Measurements from ENCODE around the gene EVC. TPM values are rescaled to one million over a fixed set of nuclear protein-coding genes. Genes with fewer than 3 reads are reported as not detected.
"Not testable (repeated sequence)": the region's sequence is repeated elsewhere in the genome, so short reads cannot be mapped to it uniquely, and the experiment has no call there.

EVC gene
- total RNA-seq, 1 experiment from 2014 or later = 13.8 TPM

DNA sequence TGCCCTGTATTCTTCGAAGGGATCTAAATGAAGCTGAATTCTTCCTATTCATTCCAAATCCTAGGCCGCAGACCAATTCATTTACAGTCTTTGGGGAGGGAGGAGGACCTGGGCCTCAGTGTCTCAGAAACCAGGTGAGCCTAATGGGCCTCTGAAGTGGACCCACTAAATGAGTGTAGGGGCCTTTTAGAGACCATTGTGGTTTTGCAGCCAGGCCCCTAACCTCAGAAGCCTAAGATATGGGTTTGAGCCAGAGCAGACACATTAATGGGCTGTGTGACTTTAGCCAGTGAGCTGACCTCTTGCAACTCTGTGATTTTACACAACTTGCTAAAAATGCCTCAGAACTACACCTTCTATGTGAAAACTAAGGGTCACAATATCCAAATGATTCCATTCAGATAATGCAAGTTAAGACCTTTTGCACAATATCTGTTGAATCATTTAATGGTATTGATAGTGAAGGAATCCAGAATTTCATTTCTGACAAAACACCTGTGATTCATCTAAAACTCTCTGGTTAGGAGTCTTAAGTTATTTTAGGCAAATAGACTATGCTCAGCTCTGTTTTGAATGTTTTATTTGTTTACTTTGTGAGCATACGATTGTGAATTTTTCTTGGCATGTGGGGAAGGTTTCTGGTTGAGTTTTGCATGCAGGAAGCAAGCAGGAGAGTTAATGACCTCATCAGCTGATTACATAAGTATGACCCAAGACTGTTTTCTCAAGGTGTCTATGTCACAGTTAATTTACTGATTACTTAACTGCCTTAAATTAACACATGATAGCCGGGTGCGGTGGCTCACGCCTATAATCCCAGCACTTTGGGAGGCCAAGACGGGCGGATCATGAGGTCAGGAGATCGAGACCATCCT lies 75.0 kb downstream of the EVC start:
- no peak for DNase-seq (ENCODE audit: low read depth)

DNA sequence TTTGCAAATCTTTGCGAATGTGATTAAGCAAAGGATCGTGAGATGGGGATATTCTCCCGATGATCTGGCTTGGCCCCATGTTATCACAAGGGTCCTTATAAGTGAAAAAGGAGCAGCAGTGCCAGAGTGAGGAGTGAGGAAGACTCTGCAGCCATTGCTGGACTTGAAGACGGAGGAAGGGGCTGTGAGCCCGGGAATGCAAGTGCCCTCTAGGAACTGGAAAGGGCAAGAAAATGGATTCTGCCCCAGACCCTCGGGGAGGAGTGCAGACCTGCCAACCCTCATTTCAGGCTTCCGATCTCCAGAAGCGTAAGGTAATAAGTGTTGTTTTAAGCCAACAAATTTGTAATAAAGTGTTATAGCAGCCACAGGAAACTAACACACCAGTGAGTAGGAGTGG lies 76.3 kb downstream of the EVC start:
- DNase-seq (ENCODE audit: low read depth) = no peak

DNA sequence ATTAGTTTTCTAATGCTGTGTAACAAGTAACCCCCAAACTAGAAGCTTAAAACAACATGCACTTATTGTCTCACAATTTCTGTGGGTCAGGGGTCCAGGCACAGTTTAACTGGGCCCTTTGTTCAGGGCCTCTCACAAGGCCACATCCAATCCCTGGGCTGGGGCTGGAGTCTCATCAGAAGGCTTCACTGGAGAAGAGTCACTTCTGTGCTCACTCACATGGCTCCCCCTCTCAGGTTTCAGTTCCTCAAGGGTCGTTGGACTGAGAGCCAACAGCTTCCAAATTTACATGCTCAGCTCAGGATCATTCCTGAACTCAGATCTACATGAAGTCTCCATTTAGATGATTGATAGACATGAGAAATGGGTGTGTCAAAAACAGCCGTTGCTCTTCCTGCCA lies 77.1 kb downstream of the EVC start:
- no peak for DNase-seq (ENCODE audit: low read depth)

DNA sequence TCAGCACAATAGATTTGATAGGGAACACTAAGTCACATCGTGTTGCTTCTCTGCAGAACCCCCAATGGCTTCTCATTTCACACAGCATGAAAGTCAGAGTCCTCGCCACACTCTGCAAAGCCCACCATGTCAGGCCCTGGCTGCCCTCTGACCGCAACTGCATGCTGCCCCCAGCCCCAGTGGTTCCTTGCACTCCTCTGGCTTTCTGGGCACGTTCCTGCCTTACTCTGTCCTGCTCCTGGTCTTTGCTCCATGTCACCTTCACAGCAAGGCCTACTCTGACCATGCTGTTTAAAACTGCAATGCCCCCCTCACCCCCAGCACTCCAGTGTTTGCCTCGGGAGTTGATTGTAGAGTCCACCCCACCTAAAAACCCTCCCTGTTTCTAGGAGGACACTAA lies 78.1 kb downstream of the EVC start:
- DNase-seq (ENCODE audit: low read depth) = no peak

- DNase-seq (ENCODE audit: low read depth) = no peak
Observed at GRCh38 chr4:5790546-5790857, 79.5 kb downstream of the EVC start.

DNA sequence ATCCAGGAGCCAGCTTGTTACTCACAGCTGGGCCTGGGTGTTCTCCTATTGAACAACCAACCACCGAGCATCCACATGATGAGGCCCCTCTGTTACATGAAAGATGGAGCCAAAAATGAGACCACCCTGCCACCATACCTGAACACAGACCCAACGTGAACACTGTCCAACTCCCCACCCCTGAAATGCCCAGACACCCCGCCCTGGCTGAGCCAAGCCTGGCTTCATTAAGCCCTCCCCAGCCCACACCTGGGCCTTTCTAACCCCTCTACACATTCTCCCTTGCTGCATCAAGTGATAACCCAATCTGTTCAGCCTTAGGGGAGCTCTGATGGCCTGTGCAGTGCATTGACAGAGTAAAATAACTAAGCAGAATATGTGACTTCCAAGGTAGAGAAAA lies 80.7 kb downstream of the EVC start:
- no peak for DNase-seq (ENCODE audit: low read depth)

GRCh38 chr4:5793514-5793913 lies 82.5 kb downstream of the EVC start:
- DNase-seq (ENCODE audit: low read depth) = no peak

GRCh38 chr4:5795580-5795979 lies 84.6 kb downstream of the EVC start:
- no peak for DNase-seq (ENCODE audit: low read depth)

- DNase-seq (ENCODE audit: low read depth) = no peak
Observed at GRCh38 chr4:5796976-5797375, 86.0 kb downstream of the EVC start.

GRCh38 chr4:5797866-5798265 lies 86.9 kb downstream of the EVC start:
- DNase-seq (ENCODE audit: low read depth) = no peak

DNA sequence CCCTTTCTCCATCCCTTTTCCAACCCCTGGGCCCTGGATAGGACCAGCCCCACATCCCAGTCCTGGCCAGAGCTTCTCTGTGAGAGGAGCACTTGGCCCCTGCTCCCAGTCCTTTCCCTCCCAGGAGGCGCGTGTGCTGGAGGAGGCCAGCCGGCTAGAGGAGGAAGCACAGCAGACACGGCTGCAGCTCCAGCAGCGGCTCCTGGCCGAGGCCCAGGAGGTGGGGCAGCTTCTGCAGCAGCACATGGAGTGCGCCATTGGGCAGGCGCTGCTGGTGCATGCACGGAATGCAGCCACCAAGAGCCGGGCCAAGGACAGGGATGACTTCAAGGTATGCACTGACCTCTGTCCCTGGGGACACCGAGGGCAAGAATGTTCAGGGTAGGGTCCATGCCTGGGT lies 87.5 kb downstream of the EVC start:
- no peak for DNase-seq (ENCODE audit: low read depth)

GRCh38 chr4:5798946-5799345 lies 87.9 kb downstream of the EVC start:
- no peak for DNase-seq (ENCODE audit: low read depth)

GRCh38 chr4:5799406-5799805 lies 88.4 kb downstream of the EVC start:
- no peak for DNase-seq (ENCODE audit: low read depth)

- no peak for DNase-seq (ENCODE audit: low read depth)
Observed at GRCh38 chr4:5800496-5800895, 89.5 kb downstream of the EVC start.

- DNase-seq (ENCODE audit: low read depth) = no peak
Observed at GRCh38 chr4:5801696-5802095, 90.7 kb downstream of the EVC start.

DNA sequence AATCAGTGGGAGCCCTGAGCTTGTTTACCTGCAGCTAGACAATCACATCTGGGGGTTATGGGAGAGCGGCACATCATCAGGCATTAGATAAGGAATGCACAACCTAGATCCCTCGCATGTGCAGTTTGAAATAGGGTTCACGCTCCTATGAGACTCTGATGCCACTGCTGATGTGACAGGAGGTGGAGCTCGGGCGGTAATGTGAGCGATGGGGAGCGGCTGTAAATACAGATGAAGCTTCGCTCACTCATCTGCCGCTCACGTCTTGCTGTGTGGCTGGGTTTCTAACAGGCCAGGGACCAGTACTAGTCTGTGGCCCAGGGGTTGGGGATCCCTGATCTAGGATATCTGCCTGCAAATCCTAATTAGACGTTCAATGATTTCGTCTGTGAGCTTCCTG lies 91.6 kb downstream of the EVC start:
- DNase-seq (ENCODE audit: low read depth) = no peak

DNA sequence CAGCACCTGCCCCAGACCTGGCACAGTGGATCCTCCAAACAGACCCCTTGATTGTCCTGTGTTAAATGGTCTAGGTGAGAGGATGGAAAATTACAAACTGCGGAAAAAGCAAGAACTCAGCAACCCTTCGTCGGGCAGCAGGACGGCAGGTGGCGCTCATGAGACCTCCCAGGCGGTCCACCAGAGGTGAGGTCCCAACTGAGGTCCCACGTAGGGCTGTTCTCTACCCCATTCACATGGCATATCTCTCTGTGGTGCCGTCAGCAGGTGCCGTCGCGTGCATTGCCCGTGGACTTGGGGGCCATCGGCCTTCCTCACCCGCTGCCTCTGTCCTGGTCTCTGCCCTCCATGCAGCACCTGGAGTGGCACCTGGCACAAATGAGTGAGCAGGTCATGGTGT lies 93.7 kb downstream of the EVC start:
- DNase-seq (ENCODE audit: low read depth) = no peak

GRCh38 chr4:5805270-5805669 lies 94.3 kb downstream of the EVC start:
- DNase-seq (ENCODE audit: low read depth) = no peak

DNA sequence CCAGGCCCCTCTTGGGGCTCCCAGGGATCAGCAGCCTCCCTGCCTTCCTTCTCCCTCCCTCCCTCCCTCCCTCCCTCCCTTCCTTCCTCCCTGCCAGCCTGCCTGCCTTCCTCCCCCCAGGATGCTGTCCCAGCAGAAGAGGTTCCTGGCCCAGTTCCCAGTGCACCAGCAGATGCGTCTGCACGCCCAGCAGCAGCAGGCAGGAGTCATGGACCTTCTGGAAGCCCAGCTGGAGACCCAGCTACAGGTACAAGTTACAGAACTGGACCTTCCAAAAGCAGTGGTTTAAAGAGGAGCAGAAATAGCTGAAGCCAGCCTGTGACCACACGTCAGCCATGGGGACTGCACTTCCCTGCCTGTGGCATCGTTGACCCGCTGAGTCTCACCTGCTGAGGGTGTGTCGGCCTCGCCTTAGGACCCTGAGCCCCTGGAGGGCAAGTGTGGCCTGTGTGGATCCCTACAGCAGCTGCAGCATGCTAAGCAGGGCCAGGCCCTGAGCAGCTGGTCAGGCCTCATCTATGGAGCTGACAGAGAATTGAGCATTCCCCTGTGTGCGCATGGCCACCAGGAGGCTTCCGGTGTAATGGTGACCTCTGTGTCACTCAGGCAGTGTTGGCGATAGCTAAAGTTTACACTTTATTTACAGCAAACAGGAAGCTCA lies 97.2 kb downstream of the EVC start:
- DNase-seq (ENCODE audit: low read depth) = peak; percentile 24

- DNase-seq (ENCODE audit: low read depth) = no peak
Observed at GRCh38 chr4:5809216-5809776, 98.3 kb downstream of the EVC start.

GRCh38 chr4:5810151-5810550 lies 99.2 kb downstream of the EVC start:
- no peak for DNase-seq (ENCODE audit: low read depth)

DNA sequence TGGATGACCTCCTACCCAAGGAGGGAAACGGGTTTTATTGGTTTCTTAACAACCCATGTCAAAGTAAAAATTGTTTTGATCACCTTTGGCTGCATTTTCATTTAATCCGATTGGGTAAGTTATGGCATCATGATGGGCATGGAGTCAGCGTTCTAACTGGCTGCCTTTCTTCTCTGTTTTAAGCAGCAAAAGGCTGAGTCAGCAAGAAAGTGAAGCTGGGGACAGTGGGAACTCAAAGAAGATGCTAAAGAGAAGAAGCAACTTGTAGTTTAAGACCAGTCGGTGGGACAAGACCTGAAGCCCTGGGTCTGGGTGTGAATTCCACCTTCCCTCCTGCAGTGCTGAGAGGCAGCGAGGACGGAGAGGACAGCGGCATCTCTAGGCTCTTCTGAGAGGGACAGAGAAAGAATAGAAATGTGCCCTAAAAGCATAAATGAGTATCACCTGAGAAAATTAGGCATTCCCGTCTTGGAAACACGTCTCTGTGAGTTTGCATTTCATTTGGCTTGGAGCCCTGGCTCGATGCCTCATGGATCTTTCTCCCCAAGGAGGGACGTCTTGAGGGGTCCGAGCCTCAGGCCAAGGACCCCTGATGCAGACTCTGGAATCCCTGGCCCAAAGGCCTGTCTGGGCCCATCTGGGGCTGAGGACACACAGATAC lies 99.9 kb downstream of the EVC start:
- no peak for DNase-seq (ENCODE audit: low read depth)

DNA sequence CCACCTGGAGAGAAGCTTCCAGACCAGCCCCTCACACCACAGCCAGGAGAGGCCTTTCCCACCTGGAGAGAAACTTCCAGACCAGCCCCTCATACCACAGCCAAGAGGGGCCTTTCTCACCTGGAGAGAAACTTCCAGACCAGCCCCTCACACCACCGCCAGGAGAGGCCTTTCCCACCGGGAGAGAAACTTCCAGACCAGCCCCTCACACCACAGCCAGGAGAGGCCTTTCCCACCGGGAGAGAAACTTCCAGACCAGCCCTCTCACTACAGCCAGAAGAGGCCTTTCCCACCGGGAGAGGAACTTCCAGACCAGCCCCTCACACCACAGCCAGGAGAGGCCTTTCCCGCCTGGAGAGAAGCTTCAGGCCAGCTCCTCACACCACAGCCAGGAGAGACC lies 101.1 kb downstream of the EVC start:
- DNase-seq (ENCODE audit: low read depth) = not testable (repeated sequence)

All from RPMI7951 (cell line).